Measurements from ENCODE around the gene SLC24A1.

DNA sequence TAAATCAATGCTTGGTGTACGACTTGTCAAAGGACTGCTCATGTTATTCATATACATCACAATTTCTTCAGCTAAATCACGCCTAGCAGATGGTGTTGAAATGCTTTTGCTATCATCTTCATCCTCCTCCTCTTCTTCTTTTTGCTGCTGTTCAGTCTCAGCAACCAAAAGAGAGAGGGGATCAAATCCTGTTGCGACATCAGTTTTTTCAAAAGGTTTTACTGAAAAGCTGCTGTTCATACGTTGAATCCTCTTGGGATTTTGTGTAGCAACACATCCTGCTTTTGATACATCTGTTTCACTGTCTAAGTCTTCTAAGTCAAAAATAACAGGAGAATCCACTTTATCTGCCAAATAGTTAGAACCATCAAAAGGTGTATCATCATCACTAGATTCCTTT is 69.0 kb downstream of the SLC24A1 start:
- TF ChIP-seq, protein P1, sequence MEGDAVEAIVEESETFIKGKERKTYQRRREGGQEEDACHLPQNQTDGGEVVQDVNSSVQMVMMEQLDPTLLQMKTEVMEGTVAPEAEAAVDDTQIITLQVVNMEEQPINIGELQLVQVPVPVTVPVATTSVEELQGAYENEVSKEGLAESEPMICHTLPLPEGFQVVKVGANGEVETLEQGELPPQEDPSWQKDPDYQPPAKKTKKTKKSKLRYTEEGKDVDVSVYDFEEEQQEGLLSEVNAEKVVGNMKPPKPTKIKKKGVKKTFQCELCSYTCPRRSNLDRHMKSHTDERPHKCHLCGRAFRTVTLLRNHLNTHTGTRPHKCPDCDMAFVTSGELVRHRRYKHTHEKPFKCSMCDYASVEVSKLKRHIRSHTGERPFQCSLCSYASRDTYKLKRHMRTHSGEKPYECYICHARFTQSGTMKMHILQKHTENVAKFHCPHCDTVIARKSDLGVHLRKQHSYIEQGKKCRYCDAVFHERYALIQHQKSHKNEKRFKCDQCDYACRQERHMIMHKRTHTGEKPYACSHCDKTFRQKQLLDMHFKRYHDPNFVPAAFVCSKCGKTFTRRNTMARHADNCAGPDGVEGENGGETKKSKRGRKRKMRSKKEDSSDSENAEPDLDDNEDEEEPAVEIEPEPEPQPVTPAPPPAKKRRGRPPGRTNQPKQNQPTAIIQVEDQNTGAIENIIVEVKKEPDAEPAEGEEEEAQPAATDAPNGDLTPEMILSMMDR (conservative IDR thresholded peaks at IDR 0.05; ENCODE audit: low read length) = no peak
- TF ChIP-seq EZH2phosphoT487 (IDR thresholded peaks at IDR 0.05; ENCODE audit: borderline replicate concordance, low read depth, low read length) = no peak
